ENCODE data around the gene ZRSR2.
"Not testable (repeated sequence)": the region's sequence is repeated elsewhere in the genome, so short reads cannot be mapped to it uniquely, and the experiment has no call there.

The ZRSR2 gene

GRCh38 chrX:15755091-15755490 is 35.2 kb upstream of the ZRSR2 start:
- WGBS, 2 experiments: 95 to 100% methylated on average over 2 of the region's 2 CpGs
- Histone ChIP-seq H3K9me3 (ENCODE audit: control insufficient read depth, low read length) (no peaks in the 10 kb centered on the region), H3K27ac (ENCODE audit: insufficient read depth, low read depth, low read length, poor library complexity, severe bottlenecking) (no peak overlapping the region), H3K4me1 (ENCODE audit: control insufficient read depth, insufficient read depth, low read length) (no peaks in the 10 kb centered on the region), H3K36me3 (ENCODE audit: control insufficient read depth, insufficient read depth, low read length) (no peaks in the 10 kb centered on the region), H3K27me3 (ENCODE audit: control insufficient read depth, insufficient read depth, low read length, poor library complexity, severe bottlenecking) (no peaks in the 10 kb centered on the region), H3K4me3 (ENCODE audit: insufficient read depth, low read depth, low read length) (no peak overlapping the region)

- Histone ChIP-seq H3K4me3 (ENCODE audit: insufficient read depth, low read depth, low read length) (no peak overlapping the region), H3K4me1 (ENCODE audit: control insufficient read depth, insufficient read depth, low read length) (no peaks in the 10 kb centered on the region), H3K27ac (ENCODE audit: insufficient read depth, low read depth, low read length, poor library complexity, severe bottlenecking) (no peak overlapping the region), H3K27me3 (ENCODE audit: control insufficient read depth, insufficient read depth, low read length, poor library complexity, severe bottlenecking) (no peaks in the 10 kb centered on the region), H3K36me3 (ENCODE audit: control insufficient read depth, insufficient read depth, low read length) (no peaks in the 10 kb centered on the region), H3K9me3 (ENCODE audit: control insufficient read depth, low read length) (no peaks in the 10 kb centered on the region)
- 78 to 94% methylated on average over 3 of the region's 4 CpGs for WGBS, 2 experiments
These were observed 32.1 kb upstream of the ZRSR2 start for GRCh38 chrX:15758140-15758539.

GRCh38 chrX:15759886-15760285 is 30.4 kb upstream of the ZRSR2 start:
- WGBS, 2 experiments: 91 to 93% methylated on average over 5 to 6 of the region's 6 CpGs
- not testable (repeated sequence) for H3K4me1 ChIP-seq (ENCODE audit: control insufficient read depth, insufficient read depth, low read length); H3K9me3 ChIP-seq (ENCODE audit: control insufficient read depth, low read length); H3K4me3 ChIP-seq (ENCODE audit: insufficient read depth, low read depth, low read length); H3K36me3 ChIP-seq (ENCODE audit: control insufficient read depth, insufficient read depth, low read length); H3K27ac ChIP-seq (ENCODE audit: insufficient read depth, low read depth, low read length, poor library complexity, severe bottlenecking); H3K27me3 ChIP-seq (ENCODE audit: control insufficient read depth, insufficient read depth, low read length, poor library complexity, severe bottlenecking)

GRCh38 chrX:15761564-15762191 is 28.6 kb upstream of the ZRSR2 start:
- H3K4me1 ChIP-seq (ENCODE audit: control insufficient read depth, insufficient read depth, low read length): no peaks in the 10 kb centered on the region
- WGBS, 2 experiments: 90 to 93% methylated on average over 5 to 8 of the region's 8 CpGs

GRCh38 chrX:15769300-15769954 is 20.9 kb upstream of the ZRSR2 start:
- Histone ChIP-seq H3K4me1 (ENCODE audit: control insufficient read depth, insufficient read depth, low read length) (no peaks in the 10 kb centered on the region), H3K36me3 (ENCODE audit: control insufficient read depth, insufficient read depth, low read length) (no peaks in the 10 kb centered on the region), H3K27me3 (ENCODE audit: control insufficient read depth, insufficient read depth, low read length, poor library complexity, severe bottlenecking) (no peaks in the 10 kb centered on the region), H3K27ac (ENCODE audit: insufficient read depth, low read depth, low read length, poor library complexity, severe bottlenecking) (no peak overlapping the region), H3K9me3 (ENCODE audit: control insufficient read depth, low read length) (no peaks in the 10 kb centered on the region), H3K4me3 (ENCODE audit: insufficient read depth, low read depth, low read length) (no peak overlapping the region)
- 17 to 20% methylated on average over 4 of the region's 4 CpGs for WGBS, 2 experiments

More at GRCh38 chrX:15761564-15762191, 28.6 kb upstream of the ZRSR2 start:
- no peak overlapping the region for H3K27ac ChIP-seq (ENCODE audit: insufficient read depth, low read depth, low read length, poor library complexity, severe bottlenecking)
- H3K27me3 ChIP-seq (ENCODE audit: control insufficient read depth, insufficient read depth, low read length, poor library complexity, severe bottlenecking): no peaks in the 10 kb centered on the region
- H3K4me3 ChIP-seq (ENCODE audit: insufficient read depth, low read depth, low read length): no peak overlapping the region
- no peaks in the 10 kb centered on the region for H3K9me3 ChIP-seq (ENCODE audit: control insufficient read depth, low read length)
- H3K36me3 ChIP-seq (ENCODE audit: control insufficient read depth, insufficient read depth, low read length): no peaks in the 10 kb centered on the region

GRCh38 chrX:15781961-15782699 is 8.2 kb upstream of the ZRSR2 start:
- WGBS, 2 experiments: 90 to 98% methylated on average over 6 to 12 of the region's 13 CpGs
- no peaks in the 10 kb centered on the region for H3K36me3 ChIP-seq (ENCODE audit: control insufficient read depth, insufficient read depth, low read length)
- H3K4me3 ChIP-seq (ENCODE audit: insufficient read depth, low read depth, low read length): no peak overlapping the region
- no peaks in the 10 kb centered on the region for H3K4me1 ChIP-seq (ENCODE audit: control insufficient read depth, insufficient read depth, low read length)
- H3K9me3 ChIP-seq (ENCODE audit: control insufficient read depth, low read length): no peaks in the 10 kb centered on the region
- no peak overlapping the region for H3K27ac ChIP-seq (ENCODE audit: insufficient read depth, low read depth, low read length, poor library complexity, severe bottlenecking)
- H3K27me3 ChIP-seq (ENCODE audit: control insufficient read depth, insufficient read depth, low read length, poor library complexity, severe bottlenecking): no peaks in the 10 kb centered on the region

GRCh38 chrX:15785176-15785750 is 5.0 kb upstream of the ZRSR2 start:
- Histone ChIP-seq H3K36me3 (ENCODE audit: control insufficient read depth, insufficient read depth, low read length) (no peaks in the 10 kb centered on the region), H3K27ac (ENCODE audit: insufficient read depth, low read depth, low read length, poor library complexity, severe bottlenecking) (no peak overlapping the region), H3K9me3 (ENCODE audit: control insufficient read depth, low read length) (no peaks in the 10 kb centered on the region), H3K4me1 (ENCODE audit: control insufficient read depth, insufficient read depth, low read length) (no peaks in the 10 kb centered on the region), H3K27me3 (ENCODE audit: control insufficient read depth, insufficient read depth, low read length, poor library complexity, severe bottlenecking) (no peaks in the 10 kb centered on the region), H3K4me3 (ENCODE audit: insufficient read depth, low read depth, low read length) (no peak overlapping the region)
- 83 to 96% methylated on average over 3 of the region's 3 CpGs for WGBS, 2 experiments

DNA sequence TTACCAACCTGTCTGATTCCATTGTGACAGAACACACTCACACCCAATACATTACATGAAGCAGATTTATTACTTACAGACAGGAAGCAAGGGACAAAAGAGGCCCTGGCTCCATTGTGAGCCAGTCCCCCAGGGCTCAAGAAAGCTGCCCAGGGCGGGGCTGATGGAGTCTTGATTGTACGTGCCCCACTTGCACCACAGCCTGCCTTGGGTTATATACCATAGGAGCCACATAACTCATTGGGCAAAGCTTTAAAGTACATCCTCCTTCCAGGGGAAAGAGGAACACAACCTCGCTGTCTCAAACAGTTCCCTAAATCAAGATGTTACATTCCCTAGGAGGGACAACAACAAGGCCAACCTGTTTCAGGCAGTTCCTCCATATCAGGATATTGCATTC is 3.4 kb upstream of the ZRSR2 start:
- no peak overlapping the region for H3K4me3 ChIP-seq (ENCODE audit: insufficient read depth, low read depth, low read length)
- H3K4me1 ChIP-seq (ENCODE audit: control insufficient read depth, insufficient read depth, low read length): no peaks in the 10 kb centered on the region
- 89 to 100% methylated on average over 2 to 3 of the region's 3 CpGs for WGBS, 2 experiments
- H3K27me3 ChIP-seq (ENCODE audit: control insufficient read depth, insufficient read depth, low read length, poor library complexity, severe bottlenecking): no peaks in the 10 kb centered on the region
- no peak overlapping the region for H3K27ac ChIP-seq (ENCODE audit: insufficient read depth, low read depth, low read length, poor library complexity, severe bottlenecking)
- no peaks in the 10 kb centered on the region for H3K9me3 ChIP-seq (ENCODE audit: control insufficient read depth, low read length)
- H3K36me3 ChIP-seq (ENCODE audit: control insufficient read depth, insufficient read depth, low read length): no peaks in the 10 kb centered on the region

DNA sequence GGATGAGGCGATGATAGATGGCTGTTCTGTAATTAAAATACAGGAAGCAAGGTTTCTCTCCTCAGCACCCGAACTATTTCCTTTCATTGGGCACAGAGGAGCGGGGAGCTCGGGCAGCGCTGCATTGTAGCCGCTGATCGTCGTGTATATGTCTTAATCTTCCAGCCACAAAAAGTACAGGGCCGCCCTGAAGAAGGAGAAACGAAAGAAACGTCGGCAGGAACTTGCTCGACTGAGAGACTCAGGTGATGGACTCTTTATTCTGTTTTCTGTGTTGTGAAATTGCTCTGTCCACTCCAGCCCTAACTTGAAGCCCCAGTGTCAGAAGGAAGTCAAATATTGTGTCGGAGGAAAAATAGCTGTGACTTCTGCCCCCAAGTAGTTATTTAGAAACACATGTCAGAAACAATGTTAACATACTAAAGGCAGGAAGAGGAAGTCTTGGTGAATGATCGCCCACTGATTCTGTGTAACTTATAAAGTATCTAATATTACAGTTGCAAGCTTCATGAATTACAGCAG is 546 bp downstream of the ZRSR2 start:
- no peak overlapping the region for H3K27ac ChIP-seq (ENCODE audit: insufficient read depth, low read depth, low read length, poor library complexity, severe bottlenecking)
- H3K4me1 ChIP-seq (ENCODE audit: control insufficient read depth, insufficient read depth, low read length): no peaks in the 10 kb centered on the region
- peak overlapping the region; percentile 60 for H3K4me3 ChIP-seq (ENCODE audit: insufficient read depth, low read depth, low read length)
- WGBS, 2 experiments: 2 to 6% methylated on average over 13 to 15 of the region's 15 CpGs
- no peaks in the 10 kb centered on the region for H3K27me3 ChIP-seq (ENCODE audit: control insufficient read depth, insufficient read depth, low read length, poor library complexity, severe bottlenecking)
- H3K9me3 ChIP-seq (ENCODE audit: control insufficient read depth, low read length): no peaks in the 10 kb centered on the region
- no peaks in the 10 kb centered on the region for H3K36me3 ChIP-seq (ENCODE audit: control insufficient read depth, insufficient read depth, low read length)

DNA sequence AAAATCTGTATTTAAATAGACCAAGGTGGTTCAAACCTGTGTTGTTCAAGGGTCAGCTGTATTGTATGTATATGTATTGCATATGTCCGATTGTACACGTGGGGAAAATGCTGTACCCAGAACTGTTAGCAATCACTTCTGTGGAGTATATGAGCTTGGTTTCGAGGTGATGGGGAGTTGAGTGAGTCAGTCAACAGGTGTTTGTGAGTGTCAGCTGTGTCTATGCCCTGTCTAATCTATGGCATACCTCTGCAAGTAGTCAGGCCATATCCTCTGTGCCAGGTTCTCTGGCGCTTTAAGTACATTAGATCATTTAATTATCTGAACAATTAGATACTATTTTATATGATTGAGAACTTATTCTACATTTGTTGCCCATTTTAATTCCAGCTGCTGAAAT is 7.4 kb downstream of the ZRSR2 start:
- H3K27ac ChIP-seq (ENCODE audit: insufficient read depth, low read depth, low read length, poor library complexity, severe bottlenecking): no peak overlapping the region
- 91 to 95% methylated on average over 3 of the region's 4 CpGs for WGBS, 2 experiments
- H3K36me3 ChIP-seq (ENCODE audit: control insufficient read depth, insufficient read depth, low read length): no peaks in the 10 kb centered on the region

More for the DNA sequence above, 7.4 kb downstream of the ZRSR2 start:
- H3K4me1 ChIP-seq (ENCODE audit: control insufficient read depth, insufficient read depth, low read length): no peaks in the 10 kb centered on the region
- no peak overlapping the region for H3K4me3 ChIP-seq (ENCODE audit: insufficient read depth, low read depth, low read length)
- no peaks in the 10 kb centered on the region for H3K27me3 ChIP-seq (ENCODE audit: control insufficient read depth, insufficient read depth, low read length, poor library complexity, severe bottlenecking)
- no peaks in the 10 kb centered on the region for H3K9me3 ChIP-seq (ENCODE audit: control insufficient read depth, low read length)
